Activated naive CD8-positive, alpha-beta T cell treated with anti-CD3 and anti-CD28 coated beads, Interleukin-2, amount 50 U/mL, for 24 hours (primary cell): Measurements from ENCODE around the gene MYO15B.

ENCODE experiments used
- ATAC-seq: fragments of 150-1000 bp; cut with Tn5 transposase; one replicate; pipeline ENCODE4 v1.10.0; 2021
- DNase-seq: peaks from one replicate; pipeline ENCODE4 v3.0.0; 2021
- H3K27ac Mint-ChIP-seq: one replicate; pipeline ENCODE4 v1.8.0; 2021; ENCODE audit warnings: mild to moderate bottlenecking, mixed read lengths
- H3K27me3 Mint-ChIP-seq: one replicate; pipeline ENCODE4 v1.8.0; 2021; ENCODE audit warnings: mixed read lengths
- H3K36me3 Mint-ChIP-seq: one replicate; pipeline ENCODE4 v1.8.0; 2021; ENCODE audit warnings: low read depth, mixed read lengths
- H3K4me1 Mint-ChIP-seq: one replicate; pipeline ENCODE4 v1.8.0; 2021; ENCODE audit warnings: mixed read lengths
- H3K4me3 Mint-ChIP-seq: one replicate; pipeline ENCODE4 v1.8.0; 2021; ENCODE audit warnings: mild to moderate bottlenecking, moderate library complexity, mixed read lengths
- H3K9me3 Mint-ChIP-seq: one replicate; pipeline ENCODE4 v1.8.0; 2021; ENCODE audit warnings: mixed read lengths

Gene MYO15B

DNA sequence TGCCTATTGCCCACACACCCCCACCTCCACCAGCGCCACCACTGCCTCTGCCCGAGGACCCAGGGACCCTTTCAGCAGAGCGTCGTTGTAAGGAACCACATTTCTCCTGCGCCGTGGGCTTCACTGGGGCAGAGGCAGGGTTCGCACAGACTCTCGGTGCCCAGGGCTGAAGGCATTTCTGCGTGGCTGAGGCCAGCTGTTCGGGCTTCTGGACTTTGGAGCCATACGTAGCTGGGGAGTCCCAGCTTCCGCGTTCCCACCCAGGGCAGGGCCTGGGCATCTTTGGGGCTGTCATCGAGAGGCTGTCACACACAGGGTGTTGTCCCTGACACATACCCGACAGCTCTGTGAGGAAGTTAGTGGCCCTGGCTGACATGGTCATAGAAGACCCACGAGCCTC is 29.6 kb downstream of the MYO15B start:
- no peak overlapping the region for H3K4me3 Mint-ChIP-seq
- ATAC-seq = no peak
- no peaks in the 10 kb centered on the region for H3K4me1 Mint-ChIP-seq
- H3K9me3 Mint-ChIP-seq = no peaks in the 10 kb centered on the region
- H3K27me3 Mint-ChIP-seq = no peaks in the 10 kb centered on the region
- no peaks in the 10 kb centered on the region for H3K36me3 Mint-ChIP-seq
- H3K27ac Mint-ChIP-seq = no peak overlapping the region
- DNase-seq = no peak

DNA sequence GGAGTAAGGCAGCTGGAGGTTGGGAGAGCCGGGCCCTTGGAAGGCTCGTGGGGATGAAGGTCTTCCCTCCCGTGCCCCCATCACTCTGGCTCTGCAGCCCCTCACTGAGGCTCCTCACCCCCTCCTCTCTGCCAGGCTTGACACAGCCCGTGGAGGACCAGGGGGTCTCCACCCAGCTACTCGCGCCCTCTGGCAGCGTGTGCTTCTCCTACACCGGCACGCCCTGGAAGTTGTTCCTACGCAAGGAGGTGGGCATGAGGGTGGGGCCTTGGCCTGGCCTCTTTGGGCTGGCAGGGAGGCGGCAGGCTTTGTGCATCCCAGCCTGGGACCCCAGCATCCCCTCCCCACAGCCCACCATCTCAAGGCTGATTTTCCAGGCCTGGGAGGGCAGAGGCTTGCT is 30.1 kb downstream of the MYO15B start:
- Mint-ChIP-seq H3K4me3 (no peak overlapping the region), H3K4me1 (no peaks in the 10 kb centered on the region), H3K27me3 (no peaks in the 10 kb centered on the region), H3K27ac (no peak overlapping the region), H3K9me3 (no peaks in the 10 kb centered on the region), H3K36me3 (no peaks in the 10 kb centered on the region)
- DNase-seq = no peak
- ATAC-seq = no peak

DNA sequence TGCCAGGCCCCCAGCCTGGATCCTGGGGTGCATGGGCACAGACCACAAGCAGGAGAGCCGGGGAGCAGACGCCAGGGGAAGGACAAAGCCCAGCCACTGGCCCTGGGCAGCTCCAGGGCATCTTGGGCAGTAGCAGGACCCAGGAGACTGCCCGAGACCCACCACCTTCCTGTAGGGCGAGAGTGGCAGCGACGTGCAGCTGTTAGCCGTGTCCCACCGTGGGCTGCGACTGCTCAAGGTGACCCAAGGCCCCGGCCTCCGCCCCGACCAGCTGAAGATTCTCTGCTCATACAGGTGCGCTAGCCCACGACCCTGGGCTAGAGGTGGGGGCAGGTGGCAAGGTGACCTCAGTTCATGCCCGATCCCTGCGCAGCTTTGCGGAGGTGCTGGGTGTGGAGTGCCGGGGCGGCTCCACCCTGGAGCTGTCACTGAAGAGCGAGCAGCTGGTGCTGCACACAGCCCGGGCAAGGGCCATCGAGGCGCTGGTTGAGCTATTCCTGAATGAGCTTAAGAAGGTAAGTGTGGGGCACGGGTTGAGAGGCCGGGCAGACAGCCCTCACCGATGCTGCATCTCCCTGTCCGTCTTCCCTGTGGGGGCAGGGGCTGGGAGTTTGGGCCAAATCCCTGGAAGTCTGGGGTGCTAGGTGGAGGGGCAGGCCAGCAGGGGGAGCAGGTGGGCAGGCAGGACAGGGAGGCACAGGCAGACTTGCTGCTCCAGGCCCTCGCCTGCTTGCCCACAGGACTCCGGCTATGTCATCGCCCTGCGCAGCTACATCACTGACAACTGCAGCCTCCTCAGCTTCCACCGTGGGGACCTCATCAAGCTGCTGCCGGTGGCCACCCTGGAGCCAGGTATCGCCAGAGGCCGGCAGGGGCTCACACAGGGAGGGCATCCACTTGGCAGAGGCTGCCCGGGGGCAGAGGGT is 32.2 kb downstream of the MYO15B start:
- ATAC-seq (no peak), DNase-seq (peak; percentile 30)
- H3K4me3 Mint-ChIP-seq = no peak overlapping the region
- H3K27me3 Mint-ChIP-seq = no peaks in the 10 kb centered on the region
- H3K27ac Mint-ChIP-seq = no peak overlapping the region
- H3K4me1 Mint-ChIP-seq = no peaks in the 10 kb centered on the region
- H3K36me3 Mint-ChIP-seq = no peaks in the 10 kb centered on the region
- H3K9me3 Mint-ChIP-seq = no peaks in the 10 kb centered on the region

DNA sequence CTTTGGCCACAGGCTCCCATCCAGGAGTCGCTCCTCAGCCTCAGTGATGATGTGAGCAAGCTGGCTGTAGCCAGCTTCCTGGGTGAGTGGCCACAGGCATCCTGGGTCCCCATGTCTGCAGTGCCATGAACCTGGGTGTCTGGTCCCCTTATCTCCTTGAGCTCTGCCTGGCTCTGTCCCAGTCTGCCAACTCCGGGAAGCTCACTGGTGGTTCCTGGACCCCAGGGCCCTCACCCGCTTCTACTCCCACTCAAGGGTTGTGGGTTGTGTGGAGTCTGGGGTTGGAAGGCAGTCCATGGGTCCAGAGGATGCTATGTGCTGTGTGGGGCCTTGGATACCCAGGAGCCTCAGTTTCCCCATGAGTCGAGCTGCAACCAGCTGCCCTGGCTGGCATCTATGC is 33.9 kb downstream of the MYO15B start:
- Mint-ChIP-seq H3K27me3 (no peaks in the 10 kb centered on the region), H3K27ac (no peak overlapping the region), H3K4me1 (no peaks in the 10 kb centered on the region), H3K4me3 (no peak overlapping the region), H3K9me3 (no peaks in the 10 kb centered on the region), H3K36me3 (no peaks in the 10 kb centered on the region)
- DNase-seq (no peak), ATAC-seq (no peak)

DNA sequence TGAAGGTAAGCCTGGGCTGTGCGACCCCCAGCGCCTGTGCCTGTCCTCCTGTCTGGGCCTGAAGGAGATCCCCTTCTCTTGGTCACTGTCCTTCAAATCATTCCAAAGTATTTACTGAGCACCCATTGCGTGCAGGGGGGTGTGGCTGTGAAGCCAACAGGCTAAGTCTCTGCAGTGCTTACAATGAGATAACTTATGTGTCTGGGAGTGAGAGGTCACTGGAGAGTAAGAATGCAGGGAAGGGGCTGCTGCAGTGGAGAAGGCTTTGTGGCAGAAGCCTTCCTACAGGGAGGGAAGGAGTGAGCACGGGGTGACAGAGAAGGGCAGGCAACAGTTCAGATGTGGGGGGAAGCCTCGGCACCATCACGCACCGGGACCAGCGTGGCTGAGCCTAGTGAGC is 34.5 kb downstream of the MYO15B start:
- Mint-ChIP-seq H3K4me1 (no peaks in the 10 kb centered on the region), H3K27ac (no peak overlapping the region), H3K27me3 (no peaks in the 10 kb centered on the region), H3K36me3 (no peaks in the 10 kb centered on the region), H3K4me3 (no peak overlapping the region), H3K9me3 (no peaks in the 10 kb centered on the region)
- ATAC-seq = no peak
- DNase-seq = no peak

DNA sequence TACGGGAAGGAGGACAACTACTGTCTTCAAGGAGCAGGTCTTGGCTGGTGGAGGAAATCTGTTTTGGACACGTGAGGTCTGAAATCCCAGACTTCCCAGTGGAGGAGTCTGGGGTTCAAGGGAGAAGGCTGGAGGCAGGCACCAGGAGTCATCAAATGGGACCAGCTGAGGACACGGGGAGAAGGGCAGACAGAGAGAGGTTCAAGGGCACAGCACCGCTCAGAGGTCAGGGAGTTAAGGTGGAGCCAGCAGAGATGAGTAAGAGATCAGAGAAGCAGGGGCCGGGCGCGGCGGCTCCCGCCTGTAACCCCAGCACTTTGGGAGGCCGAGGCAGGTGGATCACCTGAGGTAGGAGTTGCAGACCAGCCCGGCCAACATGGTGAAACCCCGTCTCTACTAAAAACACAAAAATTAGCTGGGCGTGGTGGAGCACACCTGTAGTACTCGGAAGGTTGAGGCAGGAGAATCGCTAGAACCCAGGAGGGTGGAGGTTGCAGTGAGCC is 35.2 kb downstream of the MYO15B start:
- DNase-seq = no peak
- no peaks in the 10 kb centered on the region for H3K9me3 Mint-ChIP-seq
- no peak overlapping the region for H3K27ac Mint-ChIP-seq
- H3K4me1 Mint-ChIP-seq = no peaks in the 10 kb centered on the region
- ATAC-seq = no peak
- no peaks in the 10 kb centered on the region for H3K27me3 Mint-ChIP-seq
- H3K4me3 Mint-ChIP-seq = no peak overlapping the region
- H3K36me3 Mint-ChIP-seq = no peaks in the 10 kb centered on the region

DNA sequence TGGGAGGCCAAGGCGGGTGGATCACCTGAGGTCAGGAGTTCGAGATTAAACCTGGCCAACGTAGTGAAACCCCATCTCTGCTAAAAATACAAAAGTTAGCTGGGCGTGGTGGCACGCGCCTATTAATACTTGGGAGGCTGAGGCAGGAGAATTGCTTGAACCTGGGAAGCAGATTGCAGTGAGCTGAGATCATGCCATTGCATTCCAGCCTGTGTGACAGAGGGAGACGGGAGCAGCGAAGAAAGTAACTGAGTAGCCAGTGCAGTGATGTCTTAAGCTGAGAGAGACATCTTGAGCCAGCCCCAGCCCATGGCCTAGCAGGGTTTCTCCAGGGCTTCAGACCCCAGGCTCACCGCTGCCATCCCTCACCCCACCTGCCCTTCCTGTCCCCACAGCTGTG is 35.8 kb downstream of the MYO15B start:
- Mint-ChIP-seq H3K27me3 (no peaks in the 10 kb centered on the region), H3K4me1 (no peaks in the 10 kb centered on the region), H3K36me3 (no peaks in the 10 kb centered on the region), H3K27ac (no peak overlapping the region), H3K4me3 (no peak overlapping the region), H3K9me3 (no peaks in the 10 kb centered on the region)
- ATAC-seq (no peak), DNase-seq (no peak)

GRCh38 chr17:75624021-75624420 is 36.4 kb downstream of the MYO15B start:
- Mint-ChIP-seq H3K4me3 (no peak overlapping the region), H3K36me3 (no peaks in the 10 kb centered on the region), H3K4me1 (no peaks in the 10 kb centered on the region), H3K9me3 (no peaks in the 10 kb centered on the region), H3K27ac (no peak overlapping the region), H3K27me3 (no peaks in the 10 kb centered on the region)
- no peak for ATAC-seq
- DNase-seq = no peak

DNA sequence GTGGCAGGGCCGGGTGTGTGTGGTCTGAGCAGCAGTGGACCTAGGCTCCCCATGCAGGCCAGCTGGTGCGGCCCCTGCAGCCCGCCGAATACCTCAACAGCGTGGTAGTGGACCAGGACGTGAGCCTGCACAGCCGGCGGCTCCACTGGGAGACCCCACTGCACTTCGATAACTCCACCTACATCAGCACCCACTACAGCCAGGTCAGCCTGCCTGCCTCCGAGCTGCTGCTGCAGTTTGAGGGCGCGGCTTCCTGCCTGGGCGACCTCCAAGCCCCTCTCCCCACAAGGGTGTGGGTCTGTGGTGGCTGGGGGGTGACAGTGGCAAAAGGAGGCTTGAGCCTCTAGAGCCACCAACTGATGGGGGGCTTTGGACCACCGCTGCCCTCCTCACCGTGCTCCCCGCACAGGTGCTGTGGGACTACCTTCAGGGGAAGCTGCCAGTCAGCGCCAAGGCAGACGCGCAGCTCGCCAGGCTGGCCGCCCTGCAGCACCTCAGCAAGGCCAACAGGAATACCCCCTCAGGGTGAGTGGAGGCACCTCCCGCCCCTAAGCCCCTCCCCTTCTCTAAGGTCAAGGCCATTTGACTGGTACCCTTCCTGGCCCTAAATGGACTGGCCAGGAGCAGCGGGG is 37.2 kb downstream of the MYO15B start:
- Mint-ChIP-seq H3K9me3 (no peaks in the 10 kb centered on the region), H3K4me3 (no peak overlapping the region), H3K27ac (no peak overlapping the region), H3K4me1 (no peaks in the 10 kb centered on the region), H3K27me3 (no peaks in the 10 kb centered on the region), H3K36me3 (no peaks in the 10 kb centered on the region)
- no peak for DNase-seq
- ATAC-seq = no peak

DNA sequence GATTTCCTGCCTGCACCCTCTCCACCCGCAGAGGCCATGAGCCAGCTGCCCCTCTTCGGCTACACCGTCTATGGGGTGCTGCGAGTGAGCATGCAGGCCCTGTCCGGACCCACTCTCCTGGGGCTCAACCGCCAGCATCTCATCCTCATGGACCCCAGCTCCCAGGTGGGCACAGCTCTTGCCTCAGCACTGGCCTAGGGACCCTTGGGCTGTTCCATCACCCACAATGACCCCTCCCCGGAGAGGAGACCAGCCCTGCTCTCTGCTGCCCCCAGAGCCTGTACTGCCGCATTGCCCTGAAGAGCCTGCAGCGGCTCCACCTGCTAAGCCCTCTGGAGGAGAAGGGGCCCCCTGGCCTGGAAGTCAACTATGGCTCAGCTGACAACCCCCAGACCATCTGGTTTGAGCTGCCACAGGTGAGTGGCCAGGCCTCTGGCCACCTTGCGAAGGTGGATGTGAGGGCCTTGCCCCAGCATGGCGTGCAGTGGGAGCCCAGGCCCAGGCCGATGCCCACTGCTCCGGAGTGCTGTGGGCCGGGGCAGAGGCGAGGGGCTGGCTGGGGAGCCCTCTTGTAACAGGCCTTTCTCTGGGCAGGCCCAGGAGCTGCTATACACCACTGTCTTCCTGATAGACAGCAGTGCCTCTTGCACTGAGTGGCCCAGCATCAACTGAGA is 38.4 kb downstream of the MYO15B start:
- DNase-seq = peak; percentile 23
- no peak overlapping the region for H3K4me3 Mint-ChIP-seq
- H3K36me3 Mint-ChIP-seq = no peaks in the 10 kb centered on the region
- H3K27me3 Mint-ChIP-seq = no peaks in the 10 kb centered on the region
- H3K9me3 Mint-ChIP-seq = no peaks in the 10 kb centered on the region
- H3K27ac Mint-ChIP-seq = no peak overlapping the region
- no peaks in the 10 kb centered on the region for H3K4me1 Mint-ChIP-seq
- peak; percentile 35 for ATAC-seq

- DNase-seq = no peak
- Mint-ChIP-seq H3K27ac (no peak overlapping the region), H3K9me3 (no peaks in the 10 kb centered on the region), H3K27me3 (no peaks in the 10 kb centered on the region), H3K36me3 (no peaks in the 10 kb centered on the region), H3K4me1 (no peaks in the 10 kb centered on the region), H3K4me3 (no peak overlapping the region)
- ATAC-seq = no peak
Measured at GRCh38 chr17:75626496-75627038, 39.0 kb downstream of the MYO15B start.

DNA sequence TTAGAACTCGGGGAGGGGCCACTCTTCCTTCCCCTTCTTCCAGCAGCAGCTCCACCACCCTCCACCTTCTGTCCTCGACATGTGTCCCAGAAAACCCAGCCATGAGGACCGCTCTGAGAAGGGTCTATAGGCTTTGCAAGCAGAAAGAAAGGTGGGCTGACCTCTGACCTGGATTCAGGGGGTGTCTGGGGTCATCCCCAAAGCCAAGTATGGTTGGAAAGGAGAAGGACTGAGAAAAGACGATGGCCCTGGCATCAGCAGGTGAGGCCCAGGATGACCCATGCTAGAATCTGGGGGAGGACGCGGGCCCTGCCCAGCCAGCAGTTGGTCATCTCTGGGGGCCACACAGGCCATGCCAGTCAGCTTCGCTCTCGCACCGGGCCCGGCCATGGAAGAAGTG is 39.5 kb downstream of the MYO15B start:
- Mint-ChIP-seq H3K9me3 (no peaks in the 10 kb centered on the region), H3K4me1 (no peaks in the 10 kb centered on the region), H3K36me3 (no peaks in the 10 kb centered on the region), H3K27me3 (no peaks in the 10 kb centered on the region), H3K4me3 (no peak overlapping the region), H3K27ac (no peak overlapping the region)
- ATAC-seq (no peak), DNase-seq (no peak)

DNA sequence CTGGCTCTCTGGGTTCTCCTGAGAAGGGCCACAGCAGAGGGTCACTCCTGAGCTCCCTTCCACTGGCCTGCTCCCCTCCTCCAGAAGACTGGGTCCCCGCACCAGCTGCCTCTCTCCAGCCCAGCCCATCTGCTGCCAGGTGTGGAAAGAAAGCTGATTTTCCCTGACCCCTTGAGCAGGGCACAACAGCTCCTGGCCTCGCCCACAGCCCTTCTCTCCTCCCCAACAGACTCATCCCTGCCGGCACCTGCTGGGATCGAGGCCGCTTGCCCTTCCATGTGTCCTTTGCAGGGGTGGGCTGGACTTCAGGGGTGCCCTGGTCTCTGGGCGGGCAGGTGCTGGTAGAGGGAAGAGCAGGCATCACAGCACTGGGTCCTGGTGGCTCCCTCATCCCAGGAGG is 40.8 kb downstream of the MYO15B start:
- no peaks in the 10 kb centered on the region for H3K36me3 Mint-ChIP-seq
- no peaks in the 10 kb centered on the region for H3K9me3 Mint-ChIP-seq
- H3K4me3 Mint-ChIP-seq = no peak overlapping the region
- DNase-seq (no peak), ATAC-seq (no peak)
- no peaks in the 10 kb centered on the region for H3K27me3 Mint-ChIP-seq
- H3K4me1 Mint-ChIP-seq = no peaks in the 10 kb centered on the region
- no peak overlapping the region for H3K27ac Mint-ChIP-seq

DNA sequence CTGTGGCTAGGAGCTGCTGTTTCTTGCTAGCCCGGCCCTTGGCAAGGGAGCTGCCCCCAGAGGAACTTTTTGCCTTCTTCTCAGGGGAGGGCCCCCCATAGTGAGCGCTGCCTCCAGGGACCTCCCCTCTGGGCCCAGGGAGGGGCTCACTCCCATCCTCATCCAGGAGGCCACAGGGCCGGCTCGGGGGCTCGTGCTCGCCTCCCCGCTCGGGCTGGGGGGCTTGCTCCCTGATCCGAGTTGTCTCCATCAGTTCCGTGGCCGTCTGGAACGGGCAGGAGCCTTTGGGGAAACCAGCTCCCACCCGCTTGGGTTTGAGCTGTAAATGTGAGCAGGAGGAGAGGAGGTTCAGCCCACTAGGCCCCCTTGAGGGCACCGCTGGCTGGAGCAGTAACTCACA is 41.6 kb downstream of the MYO15B start:
- no peaks in the 10 kb centered on the region for H3K27me3 Mint-ChIP-seq
- no peak overlapping the region for H3K4me3 Mint-ChIP-seq
- DNase-seq = no peak
- no peak overlapping the region for H3K27ac Mint-ChIP-seq
- no peaks in the 10 kb centered on the region for H3K9me3 Mint-ChIP-seq
- peaks cover 3% of the 10 kb centered on the region for H3K4me1 Mint-ChIP-seq
- no peaks in the 10 kb centered on the region for H3K36me3 Mint-ChIP-seq
- ATAC-seq = no peak
